HEK293 (cell line): ENCODE data around the gene PPIL6.
A peak's percentile ranks its signal among the peaks of the same experiment; 100 is the strongest.

Source experiments
- CTCF ChIA-PET: fragments of 350-600 bp; formaldehyde crosslinking; extraction: SDS; loops from one replicate; lab custom pipeline; 2021; ENCODE audit warnings: antibody characterized with exemption; lab: Yijun Ruan, JAX
- POLR2A ChIA-PET: fragments of 300-600 bp; formaldehyde crosslinking; extraction: SDS; loops from one replicate; lab custom pipeline; 2020; ENCODE audit warnings: antibody characterized with exemption, inconsistent platforms; lab: Yijun Ruan, JAX
- H3K27ac ChIP-seq: fragments of 200-500 bp; sonication (Bioruptor generic); 2 replicates; pipeline ENCODE4 v1.5.1; 2014; ENCODE audit warnings: low read depth, low read length, control low read depth, inconsistent platforms; ENCODE audit errors: extremely low read depth
- H3K36me3 ChIP-seq, 2 experiments: fragments of 200-500 bp in 1 of 2; sonication (Bioruptor generic) in 1 of 2; 1 replicate in 1 of 2; 2 replicates in 1 of 2; pipeline ENCODE4 v1.5.1; 2014 to 2017; ENCODE audit warnings: inconsistent platforms in 2 of 2, low read length in 2 of 2; ENCODE audit not compliant: control insufficient read depth in 2 of 2, insufficient read depth in 1 of 2
- H3K4me1 ChIP-seq: fragments of 200-500 bp; sonication (Bioruptor generic); 2 replicates; pipeline ENCODE4 v1.5.1; 2014; ENCODE audit warnings: mild to moderate bottlenecking, low read length, inconsistent platforms; ENCODE audit not compliant: control insufficient read depth, insufficient read depth
- H3K4me3 ChIP-seq: 2 replicates; pipeline ENCODE4 v1.5.1; 2011; ENCODE audit warnings: low read depth, mild to moderate bottlenecking, control low read depth, low read length, moderate library complexity
- H3K9me3 ChIP-seq: fragments of 200-500 bp; sonication (Bioruptor generic); 2 replicates; pipeline ENCODE4 v1.5.1; 2014; ENCODE audit warnings: low read depth, low read length, inconsistent platforms; ENCODE audit not compliant: control insufficient read depth, insufficient read depth
- BCL6B ChIP-seq: fragments of 450-650 bp; formaldehyde crosslinking; IDR thresholded peaks from 2 replicates; pipeline ENCODE4 v1.5.1; 2017; ENCODE audit warnings: missing biosample characterization, missing genetic modification characterization
- KLF9 ChIP-seq: fragments of 450-650 bp; formaldehyde crosslinking; IDR thresholded peaks from 2 replicates; pipeline ENCODE4 v1.5.1; 2016; ENCODE audit warnings: missing biosample characterization, missing genetic modification characterization, low read depth
- SCRT1 ChIP-seq: fragments of 450-650 bp; formaldehyde crosslinking; IDR thresholded peaks from 2 replicates; pipeline ENCODE4 v1.5.1; 2016; ENCODE audit warnings: missing biosample characterization, missing genetic modification characterization, borderline replicate concordance
- SCRT2 ChIP-seq: fragments of 450-650 bp; formaldehyde crosslinking; IDR thresholded peaks from 2 replicates; pipeline ENCODE4 v1.5.1; 2016; ENCODE audit warnings: missing biosample characterization, missing genetic modification characterization
- ZNF132 ChIP-seq: fragments of 450-650 bp; formaldehyde crosslinking; IDR thresholded peaks from 2 replicates; pipeline ENCODE4 v1.5.1; 2017; ENCODE audit warnings: missing biosample characterization, missing genetic modification characterization, borderline replicate concordance
- ZNF175 ChIP-seq: fragments of 450-650 bp; formaldehyde crosslinking; IDR thresholded peaks from 2 replicates; pipeline ENCODE4 v1.5.1; 2016; ENCODE audit warnings: missing biosample characterization, missing genetic modification characterization
- ZNF2 ChIP-seq: fragments of 450-650 bp; formaldehyde crosslinking; IDR thresholded peaks from 2 replicates; pipeline ENCODE4 v1.5.1; 2016; ENCODE audit warnings: missing biosample characterization, missing genetic modification characterization
- ZNF335 ChIP-seq: fragments of 450-650 bp; formaldehyde crosslinking; conservative IDR thresholded peaks from 2 replicates; pipeline ENCODE4 v1.5.1; 2016; ENCODE audit warnings: missing biosample characterization, missing genetic modification characterization
- ZNF394 ChIP-seq: fragments of 450-650 bp; formaldehyde crosslinking; IDR thresholded peaks from 2 replicates; pipeline ENCODE4 v1.5.1; 2016; ENCODE audit warnings: missing biosample characterization, missing genetic modification characterization, mild to moderate bottlenecking, moderate library complexity, borderline replicate concordance
- ZNF48 ChIP-seq: fragments of 450-650 bp; formaldehyde crosslinking; IDR thresholded peaks from 2 replicates; pipeline ENCODE4 v1.5.1; 2016; ENCODE audit warnings: missing biosample characterization, missing genetic modification characterization
- ZNF558 ChIP-seq: fragments of 450-650 bp; formaldehyde crosslinking; IDR thresholded peaks from 2 replicates; pipeline ENCODE4 v1.5.1; 2016; ENCODE audit warnings: missing biosample characterization, missing genetic modification characterization
- ZNF654 ChIP-seq: fragments of 450-650 bp; formaldehyde crosslinking; IDR thresholded peaks from 2 replicates; pipeline ENCODE4 v1.5.1; 2016; ENCODE audit warnings: low read depth, missing biosample characterization, missing genetic modification characterization
- ZSCAN4 ChIP-seq: fragments of 450-650 bp; formaldehyde crosslinking; IDR thresholded peaks from 2 replicates; pipeline ENCODE4 v1.5.1; 2017; ENCODE audit warnings: missing biosample characterization, missing genetic modification characterization
- TF ChIP-seq, protein P1 (sequence below): fragments of 450-650 bp; formaldehyde crosslinking; IDR thresholded peaks from 2 replicates; pipeline ENCODE4 v1.5.1; 2016; ENCODE audit warnings: missing biosample characterization, missing genetic modification characterization, borderline replicate concordance
- TF ChIP-seq, protein P2 (sequence below): fragments of 450-650 bp; formaldehyde crosslinking; IDR thresholded peaks from 2 replicates; pipeline ENCODE4 v1.5.1; 2016; ENCODE audit warnings: missing biosample characterization, missing genetic modification characterization
- TF ChIP-seq, protein P3 (sequence below): IDR thresholded peaks from 2 replicates; pipeline ENCODE4 v1.6.1; 2011; ENCODE audit warnings: mild to moderate bottlenecking, low read depth, low read length, borderline replicate concordance

PPIL6 gene

DNA sequence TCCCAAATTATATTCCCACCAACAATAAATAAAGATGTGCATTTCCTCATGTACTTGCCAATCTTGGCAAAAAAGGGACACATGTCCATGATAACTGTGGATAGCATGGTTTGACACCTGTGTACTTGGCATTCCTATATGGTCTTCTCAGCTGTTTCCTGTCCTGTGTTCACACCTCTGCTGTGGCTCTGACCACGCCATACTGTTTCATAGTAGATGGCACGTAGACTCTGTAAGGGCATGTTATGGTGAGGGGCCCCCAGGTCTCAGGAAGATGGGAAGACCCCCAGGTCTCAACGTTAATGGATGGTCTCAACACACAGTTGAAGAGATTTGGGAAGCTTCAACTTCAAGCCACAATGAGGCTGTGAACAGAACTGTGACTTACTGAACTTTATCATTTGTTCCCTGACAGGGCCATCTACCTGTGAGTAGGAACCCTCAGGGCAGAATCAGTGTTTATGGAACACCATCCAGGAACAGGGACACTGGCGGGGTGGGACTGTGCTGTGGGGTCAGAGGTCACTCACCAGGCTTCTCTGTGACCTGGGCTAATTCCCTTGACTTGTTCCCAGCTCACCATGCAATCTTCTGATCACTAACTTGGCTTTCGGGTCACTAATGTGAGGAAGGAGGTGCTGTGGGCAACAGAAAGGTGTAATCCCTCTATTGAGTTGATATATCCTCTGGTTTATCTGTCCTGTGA lies 30.8 kb upstream of the PPIL6 start (continued):
- TF ChIP-seq ZNF394 (no peak), ZNF558 (tag by site-specific recombination) (no peak), ZNF48 (tag by site-specific recombination) (no peak), KLF9 (tag by site-specific recombination) (no peak)
- TF ChIP-seq, protein P1, sequence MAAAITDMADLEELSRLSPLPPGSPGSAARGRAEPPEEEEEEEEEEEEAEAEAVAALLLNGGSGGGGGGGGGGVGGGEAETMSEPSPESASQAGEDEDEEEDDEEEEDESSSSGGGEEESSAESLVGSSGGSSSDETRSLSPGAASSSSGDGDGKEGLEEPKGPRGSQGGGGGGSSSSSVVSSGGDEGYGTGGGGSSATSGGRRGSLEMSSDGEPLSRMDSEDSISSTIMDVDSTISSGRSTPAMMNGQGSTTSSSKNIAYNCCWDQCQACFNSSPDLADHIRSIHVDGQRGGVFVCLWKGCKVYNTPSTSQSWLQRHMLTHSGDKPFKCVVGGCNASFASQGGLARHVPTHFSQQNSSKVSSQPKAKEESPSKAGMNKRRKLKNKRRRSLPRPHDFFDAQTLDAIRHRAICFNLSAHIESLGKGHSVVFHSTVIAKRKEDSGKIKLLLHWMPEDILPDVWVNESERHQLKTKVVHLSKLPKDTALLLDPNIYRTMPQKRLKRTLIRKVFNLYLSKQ (tag by site-specific recombination): no peak

- ChIA-PET POLR2A (interaction anchor here (1.0 to 1.3 kb wide), 2 partner anchors 9 to 11 kb away, joined by 3 to 4 read pairs; no protein-coding TSS in a partner anchor), CTCF (interaction anchor here (0.7 to 1.0 kb wide), 2 partner anchors 86 to 282 kb away, joined by 3 to 4 read pairs; no protein-coding TSS in a partner anchor)
- Histone ChIP-seq H3K36me3 (peaks cover 49 to 99% of the 10 kb centered on the region in 2 experiments), H3K27ac (no peak overlapping the region), H3K4me1 (no peaks in the 10 kb centered on the region), H3K9me3 (no peaks in the 10 kb centered on the region), H3K4me3 (no peak overlapping the region)
- TF ChIP-seq SCRT2: peak; percentile 81
- peak; percentile 52; the same call in 1 of the 2 replicates for TF ChIP-seq SCRT1 (tag by site-specific recombination)
- no peak for TF ChIP-seq ZNF394
Observed at GRCh38 chr6:109469591-109470189, 29.3 kb upstream of the PPIL6 start.

GRCh38 chr6:109467696-109468095 lies 27.3 kb upstream of the PPIL6 start:
- POLR2A ChIA-PET: no interaction called here
- CTCF ChIA-PET: no interaction called here
- Histone ChIP-seq H3K9me3 (no peaks in the 10 kb centered on the region), H3K27ac (no peak overlapping the region), H3K36me3 (peaks cover 48 to 100% of the 10 kb centered on the region in 2 experiments), H3K4me1 (no peaks in the 10 kb centered on the region), H3K4me3 (no peak overlapping the region)
- TF ChIP-seq ZNF175 (tag by site-specific recombination) (no peak), ZNF335 (tag by site-specific recombination) (no peak), ZSCAN4 (tag by site-specific recombination) (no peak), ZNF654 (tag by site-specific recombination) (no peak), BCL6B (no peak), ZNF2 (tag by site-specific recombination) (no peak)
- TF ChIP-seq, all 188 proteins: peak for 0

- H3K4me3 ChIP-seq: no peak overlapping the region
- peaks cover 49 to 99% of the 10 kb centered on the region in 2 experiments for H3K36me3 ChIP-seq
- CTCF ChIA-PET: no interaction called here
- H3K27ac ChIP-seq: no peak overlapping the region
- H3K4me1 ChIP-seq: no peaks in the 10 kb centered on the region
- POLR2A ChIA-PET: interaction anchor here (1.0 kb wide), 1 partner anchor 16 kb away, joined by 3 read pairs; no protein-coding TSS in a partner anchor
- H3K9me3 ChIP-seq: no peaks in the 10 kb centered on the region
- TF ChIP-seq, protein P2, sequence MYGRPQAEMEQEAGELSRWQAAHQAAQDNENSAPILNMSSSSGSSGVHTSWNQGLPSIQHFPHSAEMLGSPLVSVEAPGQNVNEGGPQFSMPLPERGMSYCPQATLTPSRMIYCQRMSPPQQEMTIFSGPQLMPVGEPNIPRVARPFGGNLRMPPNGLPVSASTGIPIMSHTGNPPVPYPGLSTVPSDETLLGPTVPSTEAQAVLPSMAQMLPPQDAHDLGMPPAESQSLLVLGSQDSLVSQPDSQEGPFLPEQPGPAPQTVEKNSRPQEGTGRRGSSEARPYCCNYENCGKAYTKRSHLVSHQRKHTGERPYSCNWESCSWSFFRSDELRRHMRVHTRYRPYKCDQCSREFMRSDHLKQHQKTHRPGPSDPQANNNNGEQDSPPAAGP (tag by site-specific recombination): no peak
- TF ChIP-seq, protein P3, sequence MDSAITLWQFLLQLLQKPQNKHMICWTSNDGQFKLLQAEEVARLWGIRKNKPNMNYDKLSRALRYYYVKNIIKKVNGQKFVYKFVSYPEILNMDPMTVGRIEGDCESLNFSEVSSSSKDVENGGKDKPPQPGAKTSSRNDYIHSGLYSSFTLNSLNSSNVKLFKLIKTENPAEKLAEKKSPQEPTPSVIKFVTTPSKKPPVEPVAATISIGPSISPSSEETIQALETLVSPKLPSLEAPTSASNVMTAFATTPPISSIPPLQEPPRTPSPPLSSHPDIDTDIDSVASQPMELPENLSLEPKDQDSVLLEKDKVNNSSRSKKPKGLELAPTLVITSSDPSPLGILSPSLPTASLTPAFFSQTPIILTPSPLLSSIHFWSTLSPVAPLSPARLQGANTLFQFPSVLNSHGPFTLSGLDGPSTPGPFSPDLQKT: no peak
- no peak for TF ChIP-seq ZNF132
Observed at GRCh38 chr6:109466212-109466923, 25.9 kb upstream of the PPIL6 start.
